Putamen (tissue), 1 donor: ENCODE results near the gene SLC2A1.

ENCODE experiments used
- DNase-seq: peaks from one replicate; pipeline ENCODE4 v3.0.0-alpha.2; 2016; ENCODE audit warnings: low spot score

The SLC2A1 gene

GRCh38 chr1:42891465-42892138 is 67.1 kb downstream of the SLC2A1 start:
- DNase-seq: no peak

- DNase-seq: no peak
Observed at GRCh38 chr1:42889264-42889663, 69.4 kb downstream of the SLC2A1 start.

GRCh38 chr1:42888013-42888633 is 70.5 kb downstream of the SLC2A1 start:
- no peak for DNase-seq

- no peak for DNase-seq
Observed at GRCh38 chr1:42887366-42887765, 71.3 kb downstream of the SLC2A1 start.

- no peak for DNase-seq
Observed at GRCh38 chr1:42886800-42887199, 71.9 kb downstream of the SLC2A1 start.

GRCh38 chr1:42886046-42886739 is 72.5 kb downstream of the SLC2A1 start:
- no peak for DNase-seq

GRCh38 chr1:42880384-42880783 is 78.3 kb downstream of the SLC2A1 start:
- DNase-seq: no peak

GRCh38 chr1:42877380-42877779 is 81.3 kb downstream of the SLC2A1 start:
- no peak for DNase-seq

GRCh38 chr1:42876009-42876408 is 82.7 kb downstream of the SLC2A1 start:
- no peak for DNase-seq
